ENCODE results near the gene C10orf67.
"Not testable (repeated sequence)": the region's sequence is repeated elsewhere in the genome, so short reads cannot be mapped to it uniquely, and the experiment has no call there.

The C10orf67 gene

GRCh38 chr10:23344241-23344841 is at the start of gene C10orf67:
Gene C10orf67 (minus strand): TSS chr10:23344797. CDS start chr10:23344774, 23 bp downstream.
- FAIRE-seq, result no peak

GRCh38 chr10:23391821-23392220 is 47.2 kb upstream of the C10orf67 start:
- no peak for FAIRE-seq

GRCh38 chr10:23390809-23391208 is 46.2 kb upstream of the C10orf67 start:
- no peak for FAIRE-seq

GRCh38 chr10:23390408-23390807 is 45.8 kb upstream of the C10orf67 start:
- not testable (repeated sequence) for FAIRE-seq

- FAIRE-seq, result not testable (repeated sequence)
These were observed 42.9 kb upstream of the C10orf67 start for GRCh38 chr10:23387516-23387915.

- no peak for FAIRE-seq
These were observed 41.5 kb upstream of the C10orf67 start for GRCh38 chr10:23386052-23386451.

GRCh38 chr10:23384364-23384763 is 39.8 kb upstream of the C10orf67 start:
- FAIRE-seq, result no peak

GRCh38 chr10:23383637-23384036 is 39.0 kb upstream of the C10orf67 start:
- FAIRE-seq, result no peak

- no peak for FAIRE-seq
These were observed 36.9 kb upstream of the C10orf67 start for GRCh38 chr10:23381298-23382040.

- no peak for FAIRE-seq
These were observed 35.1 kb upstream of the C10orf67 start for GRCh38 chr10:23379686-23380085.

GRCh38 chr10:23376229-23376655 is 31.6 kb upstream of the C10orf67 start:
- FAIRE-seq, result no peak

- no peak for FAIRE-seq
These were observed 30.8 kb upstream of the C10orf67 start for GRCh38 chr10:23375366-23375765.

- no peak for FAIRE-seq
These were observed 28.6 kb upstream of the C10orf67 start for GRCh38 chr10:23373156-23373555.

GRCh38 chr10:23371073-23371472 is 26.5 kb upstream of the C10orf67 start:
- FAIRE-seq, result no peak

- no peak for FAIRE-seq
These were observed 25.5 kb upstream of the C10orf67 start for GRCh38 chr10:23370106-23370505.

- no peak for FAIRE-seq
These were observed 24.4 kb upstream of the C10orf67 start for GRCh38 chr10:23368816-23369640.

GRCh38 chr10:23367896-23368595 is 23.4 kb upstream of the C10orf67 start:
- FAIRE-seq, result no peak

- not testable (repeated sequence) for FAIRE-seq
These were observed 20.9 kb upstream of the C10orf67 start for GRCh38 chr10:23365417-23366030.

GRCh38 chr10:23364378-23364777 is 19.8 kb upstream of the C10orf67 start:
- FAIRE-seq, result no peak

- FAIRE-seq, result no peak
These were observed 19.2 kb upstream of the C10orf67 start for GRCh38 chr10:23363793-23364135.

GRCh38 chr10:23362879-23363792 is 18.5 kb upstream of the C10orf67 start:
- no peak for FAIRE-seq

Measured in endometrium (tissue), 2 donors.